Psoas muscle (tissue), 8 donors: Measurements from ENCODE around the gene RAD23B. TPM values are rescaled to one million over a fixed set of nuclear protein-coding genes. Genes with fewer than 3 reads are reported as not detected.

ENCODE experiments used
- ATAC-seq, 4 donors: fragments of 200-7000 bp; cut with Tn5 transposase; one replicate each; pipeline ENCODE4 v1.9.1; 2020; ENCODE audit warnings: moderate library complexity in 3 of 4, mild to moderate bottlenecking in 2 of 4
- DNase-seq, 2 donors: peaks; one replicate each; pipeline ENCODE4 v3.0.0-alpha.2; 2020
- H3K27ac ChIP-seq: fragments of 200-600 bp; one replicate; pipeline ENCODE4 v1.8.0; 2022
- H3K27me3 ChIP-seq, 3 donors: fragments of 200-600 bp in 1 of 3; one replicate each; pipeline versions ENCODE4 v1.6.1 to v1.8.0; 2013 to 2022; ENCODE audit warnings: low read length in 2 of 3, mild to moderate bottlenecking in 2 of 3, moderate library complexity in 1 of 3; ENCODE audit not compliant: insufficient read depth in 3 of 3
- H3K36me3 ChIP-seq, 2 donors: fragments of 200-600 bp in 1 of 2; one replicate each; pipeline versions ENCODE4 v1.6.1 to v1.8.0; 2013 to 2022; ENCODE audit warnings: low read depth in 1 of 2, mild to moderate bottlenecking in 1 of 2, moderate library complexity in 1 of 2; ENCODE audit not compliant: insufficient read depth in 1 of 2
- H3K4me1 ChIP-seq: fragments of 200-600 bp; one replicate; pipeline ENCODE4 v1.8.0; 2022
- H3K4me3 ChIP-seq: fragments of 200-600 bp; one replicate; pipeline ENCODE4 v1.8.0; 2022; ENCODE audit warnings: mild to moderate bottlenecking
- H3K9me3 ChIP-seq: fragments of 200-600 bp; one replicate; pipeline ENCODE4 v1.8.0; 2022
- CTCF ChIP-seq: fragments of 200-600 bp; IDR thresholded peaks from one replicate; pipeline ENCODE4 v1.8.0; 2022; ENCODE audit warnings: antibody characterized with exemption
- WGBS, 3 donors: extraction: QIAGEN DNeasy Blood & Tissue Kit; methylation state at CpG; one replicate each; pipeline versions ENCODE4 v1.1.6 to v1.1.7; 2013; 5-methylcytosine and 5-hydroxymethylcytosine counted together
- intact Hi-C, 2 donors: fragments of 100-400 bp; cut with DNase I; formaldehyde crosslinking; loops; one replicate each; pipeline versions ENCODE4 v1.11.0 to v1.14.2; 2022
- polyA plus RNA-seq, 3 donors: library from polyadenylated mRNA; stranded (reverse); fragments of 200-250 nt; gene quantifications; one replicate each; pipeline ENCODE4 v1.2.3, GENCODE V29; 2013
- total RNA-seq, 4 donors: library from RNA; stranded (reverse); fragmentation: NEBNext Ultra II Directional in 2 of 4; extraction: Animal tissue kit (Norgen Biotek cat#: 25700) in 2 of 4; gene quantifications; one replicate each; pipeline versions ENCODE4 v1.2.1 to v1.2.4, GENCODE V29; 2021 to 2023
- donor health status: healthy with polysubstance abuse.
- donor health status: DM: no; HTN: no; CAD: no; lungs with moderate emphysema.
- donor health status: Bipolar disorder and iron deficiency.
- donor health status: healthy.
- donor health status: DM: yes; HTN: yes; CAD: no.
- donor health status: DM: no; HTN: no; CAD: no.
- donor health status: DM: no; HTN: no; CAD: no.
- donor health status: DM: yes; HTN: yes; CAD: no.

RAD23B gene
- total and polyA plus RNA-seq, 7 donors, result 126 to 283 (median 225) TPM

- no peak overlapping the region for H3K27ac ChIP-seq
- ATAC-seq (no peak), DNase-seq (no peak)
- no peaks in the 10 kb centered on the region for H3K27me3 ChIP-seq
- H3K4me3 ChIP-seq, result no peak overlapping the region
- H3K9me3 ChIP-seq, result peaks cover 8% of the 10 kb centered on the region
- TF ChIP-seq CTCF, result no peak
- no peaks in the 10 kb centered on the region for H3K4me1 ChIP-seq
- intact Hi-C loops, result no loop called here
- no peaks in the 10 kb centered on the region for H3K36me3 ChIP-seq
- WGBS, 3 donors, result 73 to 85% (median 78%) methylated on average over 7 of the region's 7 CpGs
These were observed 16.3 kb upstream of the RAD23B start for GRCh38 chr9:107266624-107267368.

GRCh38 chr9:107268560-107268959, 14.5 kb upstream of the RAD23B start:
- Histone ChIP-seq H3K4me1 (no peaks in the 10 kb centered on the region), H3K9me3 (peaks cover 8% of the 10 kb centered on the region), H3K27me3 (no peaks in the 10 kb centered on the region), H3K4me3 (no peak overlapping the region), H3K27ac (no peak overlapping the region), H3K36me3 (no peaks in the 10 kb centered on the region)
- TF ChIP-seq CTCF, result no peak
- DNase-seq, result no peak
- 86 to 88% (median 88%) methylated on average over 2 of the region's 2 CpGs for WGBS, 3 donors
- intact Hi-C loops, result no loop called here
- no peak for ATAC-seq

- no peak for DNase-seq
- Histone ChIP-seq H3K4me3 (no peak overlapping the region), H3K36me3 (no peaks in the 10 kb centered on the region), H3K4me1 (no peaks in the 10 kb centered on the region), H3K27ac (no peak overlapping the region), H3K9me3 (peaks cover 8% of the 10 kb centered on the region), H3K27me3 (no peaks in the 10 kb centered on the region)
- intact Hi-C loops, result no loop called here
- ATAC-seq, result no peak
- WGBS, 3 donors, result 64 to 80% (median 69%) methylated on average over 2 of the region's 2 CpGs
- TF ChIP-seq CTCF, result no peak
These were observed 13.8 kb upstream of the RAD23B start for GRCh38 chr9:107269254-107269653.

- Histone ChIP-seq H3K36me3 (no peaks in the 10 kb centered on the region), H3K27ac (no peak overlapping the region), H3K4me3 (no peak overlapping the region), H3K4me1 (no peaks in the 10 kb centered on the region), H3K9me3 (peaks cover 8% of the 10 kb centered on the region), H3K27me3 (no peaks in the 10 kb centered on the region)
- intact Hi-C loops, result no loop called here
- no peak for TF ChIP-seq CTCF
- ATAC-seq (no peak), DNase-seq (no peak)
- 82 to 96% (median 88%) methylated on average over 4 of the region's 4 CpGs for WGBS, 3 donors
These were observed 13.4 kb upstream of the RAD23B start for GRCh38 chr9:107269681-107270080.

GRCh38 chr9:107270082-107270481, 13.0 kb upstream of the RAD23B start:
- Histone ChIP-seq H3K4me1 (no peaks in the 10 kb centered on the region), H3K36me3 (no peaks in the 10 kb centered on the region), H3K9me3 (peaks cover 8% of the 10 kb centered on the region), H3K4me3 (no peak overlapping the region), H3K27me3 (no peaks in the 10 kb centered on the region), H3K27ac (no peak overlapping the region)
- no peak for TF ChIP-seq CTCF
- intact Hi-C loops, result no loop called here
- no peak for DNase-seq
- no peak for ATAC-seq
- WGBS, 3 donors, result 31 to 56% (median 48%) methylated on average over 1 of the region's 1 CpG
